AG04450 (cell line): ENCODE measurements around the gene PLEKHA5. TPM values are rescaled to one million over a fixed set of nuclear protein-coding genes. Genes with fewer than 3 reads are reported as not detected.

ENCODE experiments used
- CTCF ChIA-PET: fragments of 300-600, 350-600 bp; formaldehyde crosslinking; extraction: SDS; loops from one replicate; lab custom pipeline; 2022; ENCODE audit warnings: antibody characterized with exemption, inconsistent platforms; lab: Charles Lee
- POLR2A ChIA-PET: fragments of 350-600 bp; formaldehyde crosslinking; extraction: SDS; loops from one replicate; lab custom pipeline; 2021; ENCODE audit warnings: antibody characterized with exemption, inconsistent platforms; lab: Yijun Ruan, JAX
- DNase-seq: peaks from one replicate; pipeline ENCODE4 v3.0.0-alpha.2; 2011; ENCODE audit warnings: low read depth, low spot score
- H3K27ac ChIP-seq: one replicate; pipeline ENCODE4 v1.5.1; 2012; ENCODE audit warnings: low read depth, low read length, control low read depth
- H3K27me3 ChIP-seq: one replicate; pipeline ENCODE4 v1.6.0; 2012; ENCODE audit warnings: low read length; ENCODE audit not compliant: control insufficient read depth, insufficient read depth
- H3K4me3 ChIP-seq: 2 replicates; pipeline ENCODE4 v1.5.1; 2011; ENCODE audit warnings: mild to moderate bottlenecking, low read depth, low read length, control low read depth
- H3K9me3 ChIP-seq: 2 replicates; pipeline ENCODE4 v1.5.1; 2012; ENCODE audit warnings: low read length; ENCODE audit not compliant: control insufficient read depth, insufficient read depth
- polyA plus RNA-seq: library from polyadenylated mRNA; depleted of rRNA; stranded (reverse); fragments of >200 nt; gene quantifications from 2 replicates; pipeline ENCODE4 v1.2.3, GENCODE V29; 2011
- TF ChIP-seq, protein P1 (sequence below): IDR thresholded peaks from 2 replicates; pipeline ENCODE4 v1.5.1; 2011; ENCODE audit warnings: low read depth, low read length, control low read depth, inconsistent platforms

The PLEKHA5 gene
- polyA plus RNA-seq, 1 experiment, result 23.5 TPM

GRCh38 chr12:19243551-19243950, 114.0 kb downstream of the PLEKHA5 start:
- no peak overlapping the region for H3K27ac ChIP-seq

DNA sequence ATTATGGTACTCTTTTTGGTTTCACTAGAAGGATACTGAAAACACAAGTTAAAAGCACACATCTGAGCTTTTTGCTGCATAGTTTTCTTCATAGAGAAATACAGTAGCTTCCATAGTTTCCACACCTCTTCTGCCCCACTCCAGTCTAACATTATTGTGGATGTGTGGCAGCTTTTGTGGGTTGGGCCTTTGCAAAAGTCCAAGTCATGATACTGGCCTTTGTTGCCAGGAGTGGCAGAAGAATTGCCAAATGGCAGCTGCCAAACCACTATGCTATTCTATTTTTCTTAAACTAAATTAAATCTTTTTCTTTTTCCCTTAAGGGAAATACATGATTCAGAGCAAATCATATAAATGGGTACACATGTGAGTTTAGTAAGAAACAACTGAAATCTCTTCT, 114.8 kb downstream of the PLEKHA5 start:
- TF ChIP-seq, protein P1, sequence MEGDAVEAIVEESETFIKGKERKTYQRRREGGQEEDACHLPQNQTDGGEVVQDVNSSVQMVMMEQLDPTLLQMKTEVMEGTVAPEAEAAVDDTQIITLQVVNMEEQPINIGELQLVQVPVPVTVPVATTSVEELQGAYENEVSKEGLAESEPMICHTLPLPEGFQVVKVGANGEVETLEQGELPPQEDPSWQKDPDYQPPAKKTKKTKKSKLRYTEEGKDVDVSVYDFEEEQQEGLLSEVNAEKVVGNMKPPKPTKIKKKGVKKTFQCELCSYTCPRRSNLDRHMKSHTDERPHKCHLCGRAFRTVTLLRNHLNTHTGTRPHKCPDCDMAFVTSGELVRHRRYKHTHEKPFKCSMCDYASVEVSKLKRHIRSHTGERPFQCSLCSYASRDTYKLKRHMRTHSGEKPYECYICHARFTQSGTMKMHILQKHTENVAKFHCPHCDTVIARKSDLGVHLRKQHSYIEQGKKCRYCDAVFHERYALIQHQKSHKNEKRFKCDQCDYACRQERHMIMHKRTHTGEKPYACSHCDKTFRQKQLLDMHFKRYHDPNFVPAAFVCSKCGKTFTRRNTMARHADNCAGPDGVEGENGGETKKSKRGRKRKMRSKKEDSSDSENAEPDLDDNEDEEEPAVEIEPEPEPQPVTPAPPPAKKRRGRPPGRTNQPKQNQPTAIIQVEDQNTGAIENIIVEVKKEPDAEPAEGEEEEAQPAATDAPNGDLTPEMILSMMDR, result no peak
- no peak for DNase-seq
- H3K27me3 ChIP-seq, result no peaks in the 10 kb centered on the region
- ChIA-PET CTCF (no interaction called here), POLR2A (interaction anchor here (0.6 kb wide), 1 partner anchor 195 kb away, joined by 3 read pairs; the partner anchor contains the start of gene AEBP2)
- H3K9me3 ChIP-seq, result no peaks in the 10 kb centered on the region
- no peak overlapping the region for H3K27ac ChIP-seq
- no peak overlapping the region for H3K4me3 ChIP-seq

More at GRCh38 chr12:19243551-19243950, 114.0 kb downstream of the PLEKHA5 start:
- TF ChIP-seq, protein P1, result no peak
- Histone ChIP-seq H3K27me3 (no peaks in the 10 kb centered on the region), H3K4me3 (no peak overlapping the region), H3K9me3 (no peaks in the 10 kb centered on the region)
- ChIA-PET CTCF (interaction anchor here (0.6 kb wide), 1 partner anchor 138 kb away, joined by 9 read pairs; no protein-coding TSS in a partner anchor), POLR2A (no interaction called here)
- no peak for DNase-seq

- Histone ChIP-seq H3K4me3 (no peak overlapping the region), H3K27me3 (no peaks in the 10 kb centered on the region), H3K9me3 (no peaks in the 10 kb centered on the region), H3K27ac (no peak overlapping the region)
- ChIA-PET CTCF (no interaction called here), POLR2A (no interaction called here)
- TF ChIP-seq, protein P1, result no peak
- no peak for DNase-seq
Measured at GRCh38 chr12:19245106-19245505, 115.6 kb downstream of the PLEKHA5 start.

- H3K4me3 ChIP-seq, result no peak overlapping the region
- H3K9me3 ChIP-seq, result no peaks in the 10 kb centered on the region
- POLR2A ChIA-PET, result no interaction called here
- no peak overlapping the region for H3K27ac ChIP-seq
- no peak for DNase-seq
- no peaks in the 10 kb centered on the region for H3K27me3 ChIP-seq
- CTCF ChIA-PET, result no interaction called here
- TF ChIP-seq, protein P1, result no peak
Measured at GRCh38 chr12:19245666-19246065, 116.1 kb downstream of the PLEKHA5 start.

GRCh38 chr12:19246933-19247332, 117.4 kb downstream of the PLEKHA5 start:
- Histone ChIP-seq H3K27ac (no peak overlapping the region), H3K27me3 (no peaks in the 10 kb centered on the region), H3K9me3 (no peaks in the 10 kb centered on the region), H3K4me3 (no peak overlapping the region)
- TF ChIP-seq, protein P1, result no peak
- DNase-seq, result no peak
- ChIA-PET CTCF (interaction anchor here (1.5 to 1.7 kb wide), 2 partner anchors 42 to 60 kb away, joined by 4 to 9 read pairs; no protein-coding TSS in a partner anchor), POLR2A (no interaction called here)
